Ramos (cell line): Measurements from ENCODE around the gene CD48.

ENCODE experiments used
- in situ Hi-C: fragments of 300-500 bp; cut with MboI; formaldehyde crosslinking; loops from one replicate; pipeline ENCODE4 v1.14.3; 2022; ENCODE audit warnings: low sequenced_read_pairs; ENCODE audit not compliant: unreplicated experiment

Gene CD48

DNA sequence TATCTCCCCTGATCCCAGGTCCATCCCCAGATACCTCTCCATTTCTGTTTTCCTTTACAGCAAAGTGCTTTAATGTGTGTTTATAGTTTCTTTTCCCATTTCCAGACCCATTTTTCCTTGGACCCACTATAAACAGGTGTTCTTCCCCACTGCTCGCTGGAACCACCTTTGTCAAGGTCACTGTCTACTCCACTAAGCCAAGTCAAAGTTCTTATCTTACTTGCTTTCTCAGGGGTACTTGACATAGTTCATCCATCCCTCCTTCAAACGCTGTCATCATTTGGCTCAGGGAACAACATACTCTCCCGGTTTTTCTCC, 73.1 kb downstream of the CD48 start:
- in situ Hi-C loops, result no loop called here

DNA sequence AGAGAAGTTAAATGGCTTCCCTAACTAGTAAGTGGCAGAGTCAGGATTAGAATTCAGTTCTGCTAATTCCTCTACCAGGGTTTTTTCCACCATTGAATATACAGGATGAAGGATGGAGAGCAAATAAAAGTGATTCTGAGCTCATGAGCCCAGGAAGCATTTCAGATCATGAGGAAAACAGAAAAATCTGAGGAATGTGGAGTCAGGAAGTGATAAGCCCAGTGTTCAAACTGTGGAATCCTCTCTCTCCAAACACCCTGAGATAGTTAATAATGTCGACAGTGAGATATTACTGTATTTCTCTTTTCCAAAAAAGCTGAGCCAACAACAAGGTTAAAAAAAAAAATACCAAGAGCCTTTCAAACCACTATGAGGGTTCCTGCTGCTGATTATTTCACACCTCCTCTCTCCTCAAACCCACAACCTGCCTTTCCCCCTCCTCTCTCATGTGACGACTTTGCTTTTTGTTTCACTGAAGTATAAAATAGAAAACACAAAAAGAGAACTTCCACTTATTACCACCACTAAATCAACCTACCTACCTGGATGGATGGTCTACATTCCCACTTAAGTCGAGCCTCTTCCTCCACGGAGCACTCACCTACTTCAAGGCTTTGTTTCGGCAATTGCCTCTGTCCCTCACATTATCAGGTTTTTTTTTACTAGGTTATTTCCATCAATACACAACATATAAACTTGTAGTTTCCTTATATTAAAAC, 73.6 kb downstream of the CD48 start:
- in situ Hi-C loops, result no loop called here

DNA sequence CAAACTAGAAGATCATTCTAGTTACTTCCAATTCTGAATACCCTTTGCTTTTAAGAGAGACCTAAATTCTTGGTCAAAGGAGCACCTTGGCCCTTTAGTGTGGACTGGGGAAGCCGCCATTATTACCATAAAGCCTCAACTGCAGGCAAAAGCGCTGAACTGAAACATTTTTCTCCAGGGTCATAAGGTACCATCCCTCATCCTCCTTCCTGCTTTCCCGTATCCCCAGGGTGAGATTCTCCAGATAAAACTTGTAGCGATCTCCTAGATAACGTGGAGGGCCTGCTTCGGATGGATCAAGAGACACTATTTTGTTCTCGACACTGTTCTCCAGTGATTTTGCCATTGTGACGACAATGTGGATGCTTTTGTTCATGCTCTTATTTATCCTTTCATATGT, 74.6 kb downstream of the CD48 start:
- in situ Hi-C loops, result no loop called here

- in situ Hi-C loops, result no loop called here
These were observed 75.1 kb downstream of the CD48 start for GRCh38 chr1:160636547-160636946.

- in situ Hi-C loops, result no loop called here
These were observed 75.5 kb downstream of the CD48 start for GRCh38 chr1:160636076-160636475.

DNA sequence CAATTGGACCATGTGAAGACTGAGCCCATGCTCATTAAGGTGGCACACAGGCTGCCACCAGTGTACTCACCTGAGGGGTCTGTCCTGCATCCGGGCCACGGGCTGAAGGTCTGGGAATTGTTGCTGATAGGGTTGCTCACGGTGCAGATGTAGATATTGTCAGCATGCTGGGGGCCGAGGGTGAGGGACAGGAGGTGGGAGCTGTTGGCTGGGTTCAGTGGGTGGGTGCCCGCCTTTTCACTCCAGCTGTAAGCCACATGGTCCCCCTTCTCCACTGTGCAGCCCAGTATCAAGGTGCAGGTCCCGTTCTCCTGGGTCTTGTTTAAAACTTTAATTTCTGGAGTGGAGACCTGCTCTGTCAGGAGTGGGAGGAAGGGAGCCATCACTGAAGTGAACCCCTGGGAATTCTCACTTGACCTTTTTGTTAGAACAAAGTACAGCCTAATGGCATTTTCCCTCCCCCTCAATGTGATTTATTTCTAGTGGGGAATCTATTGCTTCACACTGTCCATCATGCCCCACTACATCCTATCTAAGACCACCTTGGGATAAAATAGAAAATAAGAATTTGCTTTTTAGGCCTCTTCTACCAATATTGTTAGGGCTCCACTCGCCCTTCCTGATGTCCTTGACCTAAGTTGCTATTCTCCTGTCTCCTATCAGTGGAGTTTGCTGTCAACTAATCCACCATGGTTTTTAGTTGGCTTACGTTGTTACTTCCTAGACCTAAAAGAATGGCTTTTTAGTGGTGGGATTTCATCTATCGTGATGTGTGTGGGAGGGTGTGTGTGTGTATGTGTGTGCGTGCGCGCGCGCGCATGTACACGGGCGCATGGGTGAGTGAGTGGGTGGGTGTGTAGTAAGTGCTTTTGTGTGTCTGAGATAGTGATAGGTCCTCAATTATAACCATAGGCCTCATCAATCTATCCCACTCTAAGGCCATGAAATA, 76.8 kb downstream of the CD48 start:
- in situ Hi-C loops, result no loop called here

GRCh38 chr1:160633330-160633903, 78.2 kb downstream of the CD48 start:
- in situ Hi-C loops, result no loop called here

- in situ Hi-C loops, result no loop called here
These were observed 79.5 kb downstream of the CD48 start for GRCh38 chr1:160631983-160632625.

- in situ Hi-C loops, result no loop called here
These were observed 80.8 kb downstream of the CD48 start for GRCh38 chr1:160630523-160631451.

- in situ Hi-C loops, result no loop called here
These were observed 82.1 kb downstream of the CD48 start for GRCh38 chr1:160629286-160630210.

DNA sequence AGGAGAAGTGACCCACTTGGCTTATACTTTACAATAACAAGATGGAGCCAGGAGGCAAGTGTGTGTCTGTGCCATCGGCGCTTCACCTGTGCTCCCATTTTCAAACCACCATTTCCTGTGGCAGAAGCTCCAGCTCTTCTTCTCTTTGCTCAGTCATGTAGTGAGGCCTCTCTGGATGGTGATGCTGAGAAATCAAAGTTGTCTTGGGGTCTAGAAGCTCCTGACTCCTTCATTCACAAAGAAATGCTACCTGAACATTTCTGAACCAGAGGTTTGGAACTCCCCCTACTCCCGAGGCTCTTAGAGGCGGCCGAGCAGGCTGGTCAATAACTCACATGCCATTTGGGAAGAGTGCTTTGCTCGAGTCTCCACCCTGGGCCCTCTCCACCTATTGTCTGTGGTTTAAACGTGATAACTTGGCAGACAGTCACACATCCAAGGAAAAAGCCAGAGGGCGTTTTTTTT, 82.8 kb downstream of the CD48 start:
- in situ Hi-C loops, result no loop called here
